ENCODE results near the gene PITRM1.

PITRM1 gene

GRCh38 chr10:3165196-3165595 is 7.4 kb downstream of the PITRM1 start:
- Histone ChIP-seq H3K4me2 (no peak overlapping the region), H3K9me3 (replicated peaks in 1 of 11) (peaks cover 0 to 18% (median 14%) of the 10 kb centered on the region in 11 experiments; a peak in 14 of 22 replicates), H4K20me1 (peaks cover 0 to 18% (median 6%) of the 10 kb centered on the region in 11 experiments; a peak in 5 of 22 replicates), H3K36me3 (peaks cover 93 to 100% (median 99%) of the 10 kb centered on the region in 11 experiments), H3K27me3 (no peaks in the 10 kb centered on the region), H3K27ac (no peak overlapping the region), H3K4me1 (peaks cover 0 to 20% (median 12%) of the 10 kb centered on the region in 10 experiments; a peak in 9 of 20 replicates), H3K4me3 (no peak overlapping the region), H3K9ac (no peak overlapping the region)
- TF ChIP-seq Cebpa-rat (IDR thresholded peaks at IDR 0.05), result no peak

- peaks cover 93 to 100% (median 100%) of the 10 kb centered on the region in 11 experiments for H3K36me3 ChIP-seq
- H3K4me2 ChIP-seq, result no peak overlapping the region
- H3K27ac ChIP-seq, result no peak overlapping the region
- no peak for TF ChIP-seq Cebpa-rat (IDR thresholded peaks at IDR 0.05)
- no peak overlapping the region for H3K9ac ChIP-seq
- H3K27me3 ChIP-seq, result no peaks in the 10 kb centered on the region
- H4K20me1 ChIP-seq, result peaks cover 0 to 12% (median 6%) of the 10 kb centered on the region in 11 experiments; a peak in 6 of 22 replicates
- H3K4me1 ChIP-seq, result peaks cover 0 to 9% (median under 1%) of the 10 kb centered on the region in 10 experiments; a peak in 6 of 20 replicates
- H3K4me3 ChIP-seq, result no peak overlapping the region
- H3K9me3 ChIP-seq (replicated peaks in 1 of 11), result peaks cover 0 to 7% (median 4%) of the 10 kb centered on the region in 11 experiments; a peak in 13 of 22 replicates
Measured at GRCh38 chr10:3163879-3164278, 8.7 kb downstream of the PITRM1 start.

GRCh38 chr10:3162533-3162932 is 10.0 kb downstream of the PITRM1 start:
- no peak overlapping the region for H3K27ac ChIP-seq
- H3K9me3 ChIP-seq (replicated peaks in 1 of 11), result no peaks in the 10 kb centered on the region
- no peak for TF ChIP-seq Cebpa-rat (IDR thresholded peaks at IDR 0.05)
- peaks cover 0 to 6% (median under 1%) of the 10 kb centered on the region in 11 experiments; a peak in 7 of 22 replicates for H4K20me1 ChIP-seq
- peaks cover 93 to 100% (median 100%) of the 10 kb centered on the region in 11 experiments for H3K36me3 ChIP-seq
- peaks cover 0 to 7% (median 0%) of the 10 kb centered on the region in 10 experiments; a peak in 1 of 20 replicates for H3K4me1 ChIP-seq
- no peak overlapping the region for H3K9ac ChIP-seq
- no peak overlapping the region for H3K4me3 ChIP-seq
- H3K27me3 ChIP-seq, result no peaks in the 10 kb centered on the region
- H3K4me2 ChIP-seq, result no peak overlapping the region

GRCh38 chr10:3159152-3159551 is 13.4 kb downstream of the PITRM1 start:
- H3K9me3 ChIP-seq (replicated peaks in 1 of 11), result no peaks in the 10 kb centered on the region
- no peak overlapping the region for H3K4me2 ChIP-seq
- TF ChIP-seq Cebpa-rat (IDR thresholded peaks at IDR 0.05), result no peak
- H3K27me3 ChIP-seq, result no peaks in the 10 kb centered on the region
- H3K4me3 ChIP-seq, result no peak overlapping the region
- no peak overlapping the region for H3K27ac ChIP-seq
- no peak overlapping the region for H3K9ac ChIP-seq
- peaks cover 0 to 7% (median 0%) of the 10 kb centered on the region in 10 experiments; a peak in 1 of 20 replicates for H3K4me1 ChIP-seq
- H4K20me1 ChIP-seq, result peaks cover 0 to 7% (median 0%) of the 10 kb centered on the region in 11 experiments; a peak in 6 of 22 replicates
- H3K36me3 ChIP-seq, result peaks cover 90 to 100% (median 98%) of the 10 kb centered on the region in 11 experiments

GRCh38 chr10:3154666-3155065 is 17.9 kb downstream of the PITRM1 start:
- Histone ChIP-seq H3K9me3 (replicated peaks in 1 of 11) (no peaks in the 10 kb centered on the region), H3K9ac (no peak overlapping the region), H3K27me3 (no peaks in the 10 kb centered on the region), H3K27ac (no peak overlapping the region), H3K4me1 (no peaks in the 10 kb centered on the region), H3K4me2 (no peak overlapping the region), H3K4me3 (no peak overlapping the region), H3K36me3 (peaks cover 91 to 100% (median 98%) of the 10 kb centered on the region in 11 experiments), H4K20me1 (peaks cover 0 to 27% (median 7%) of the 10 kb centered on the region in 11 experiments; a peak in 10 of 22 replicates)
- TF ChIP-seq Cebpa-rat (IDR thresholded peaks at IDR 0.05), result no peak

- no peak for TF ChIP-seq Cebpa-rat (IDR thresholded peaks at IDR 0.05)
- no peak overlapping the region for H3K4me2 ChIP-seq
- peaks cover 0 to 29% (median 10%) of the 10 kb centered on the region in 11 experiments; a peak in 11 of 22 replicates for H4K20me1 ChIP-seq
- no peaks in the 10 kb centered on the region for H3K4me1 ChIP-seq
- peaks cover 91 to 100% (median 98%) of the 10 kb centered on the region in 11 experiments for H3K36me3 ChIP-seq
- no peaks in the 10 kb centered on the region for H3K9me3 ChIP-seq (replicated peaks in 1 of 11)
- H3K4me3 ChIP-seq, result no peak overlapping the region
- H3K27me3 ChIP-seq, result no peaks in the 10 kb centered on the region
- H3K9ac ChIP-seq, result 0 out of 22 replicates have a peak overlapping the region, but pooled peaks of 1 of the 11 experiments have one; percentile 14
- H3K27ac ChIP-seq, result no peak overlapping the region
Measured at GRCh38 chr10:3152566-3152935, 20.0 kb downstream of the PITRM1 start.

GRCh38 chr10:3151889-3152565 is 20.6 kb downstream of the PITRM1 start:
- Histone ChIP-seq H3K9ac (0 out of 22 replicates have a peak overlapping the region, but pooled peaks of 1 of the 11 experiments have one; percentile 14), H3K4me3 (no peak overlapping the region), H3K4me1 (no peaks in the 10 kb centered on the region), H3K27me3 (no peaks in the 10 kb centered on the region), H4K20me1 (peaks cover 0 to 33% (median 10%) of the 10 kb centered on the region in 11 experiments; a peak in 11 of 22 replicates), H3K36me3 (peaks cover 92 to 100% (median 98%) of the 10 kb centered on the region in 11 experiments), H3K9me3 (replicated peaks in 1 of 11) (no peaks in the 10 kb centered on the region), H3K4me2 (no peak overlapping the region), H3K27ac (no peak overlapping the region)
- no peak for TF ChIP-seq Cebpa-rat (IDR thresholded peaks at IDR 0.05)

GRCh38 chr10:3150961-3151360 is 21.6 kb downstream of the PITRM1 start:
- no peak overlapping the region for H3K9ac ChIP-seq
- TF ChIP-seq Cebpa-rat (IDR thresholded peaks at IDR 0.05), result no peak
- no peak overlapping the region for H3K27ac ChIP-seq
- H3K36me3 ChIP-seq, result peaks cover 99 to 100% (median 100%) of the 10 kb centered on the region in 11 experiments
- peaks cover 0 to 33% (median 10%) of the 10 kb centered on the region in 11 experiments; a peak in 11 of 22 replicates for H4K20me1 ChIP-seq
- no peak overlapping the region for H3K4me2 ChIP-seq
- no peaks in the 10 kb centered on the region for H3K4me1 ChIP-seq
- no peaks in the 10 kb centered on the region for H3K9me3 ChIP-seq (replicated peaks in 1 of 11)
- no peaks in the 10 kb centered on the region for H3K27me3 ChIP-seq
- H3K4me3 ChIP-seq, result no peak overlapping the region

GRCh38 chr10:3150366-3150765 is 22.2 kb downstream of the PITRM1 start:
- TF ChIP-seq Cebpa-rat (IDR thresholded peaks at IDR 0.05), result no peak
- H3K9me3 ChIP-seq (replicated peaks in 1 of 11), result no peaks in the 10 kb centered on the region
- H3K27ac ChIP-seq, result no peak overlapping the region
- H4K20me1 ChIP-seq, result peaks cover 0 to 33% (median 10%) of the 10 kb centered on the region in 11 experiments; a peak in 13 of 22 replicates
- H3K4me3 ChIP-seq, result no peak overlapping the region
- H3K4me2 ChIP-seq, result no peak overlapping the region
- peaks cover 99 to 100% (median 100%) of the 10 kb centered on the region in 11 experiments for H3K36me3 ChIP-seq
- no peak overlapping the region for H3K9ac ChIP-seq
- no peaks in the 10 kb centered on the region for H3K4me1 ChIP-seq
- H3K27me3 ChIP-seq, result no peaks in the 10 kb centered on the region
